COLO668 (cell line): ENCODE results near the gene MOSPD2.

ENCODE experiments used
- DNase-seq: peaks from one replicate; lab custom pipeline; 2025; ENCODE audit not compliant: unreplicated experiment; lab: John Stamatoyannopoulos, UW

The MOSPD2 gene

GRCh38 chrX:14872851-14873675 is at the start of gene MOSPD2, which contains the start of gene FANCB:
Gene MOSPD2 (plus strand): TSS chrX:14873421. CDS start chrX:14873529, 108 bp downstream.
Gene FANCB (minus strand): TSS chrX:14873069. CDS start chrX:14865510, 7,559 bp downstream.
- DNase-seq = peak; percentile 97

DNA sequence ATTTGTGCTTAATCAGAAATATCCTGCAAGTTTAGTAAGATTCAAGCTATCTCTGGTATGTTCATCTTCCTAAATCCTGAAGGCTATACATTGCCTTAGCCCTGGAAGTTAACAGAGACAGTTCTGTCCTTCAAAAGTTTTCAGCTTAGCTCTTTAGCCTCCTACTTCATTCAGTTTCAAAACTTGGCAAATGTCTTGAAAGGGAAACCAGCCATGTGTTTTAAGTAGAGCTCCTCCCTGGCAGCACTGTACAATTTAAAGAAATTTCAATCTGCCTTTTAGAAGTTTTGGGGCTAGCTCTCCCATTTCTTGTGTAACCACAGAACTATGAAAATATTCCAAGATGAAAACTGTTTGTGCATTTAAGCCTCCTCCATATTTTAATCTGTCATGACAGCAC is 47.4 kb upstream of the MOSPD2 start:
- no peak for DNase-seq

- DNase-seq = no peak
Observed at GRCh38 chrX:14826319-14826718, 46.9 kb upstream of the MOSPD2 start.

- DNase-seq = no peak
Observed at GRCh38 chrX:14829643-14830042, 43.6 kb upstream of the MOSPD2 start.

GRCh38 chrX:14832151-14832550 is 41.1 kb upstream of the MOSPD2 start:
- no peak for DNase-seq

DNA sequence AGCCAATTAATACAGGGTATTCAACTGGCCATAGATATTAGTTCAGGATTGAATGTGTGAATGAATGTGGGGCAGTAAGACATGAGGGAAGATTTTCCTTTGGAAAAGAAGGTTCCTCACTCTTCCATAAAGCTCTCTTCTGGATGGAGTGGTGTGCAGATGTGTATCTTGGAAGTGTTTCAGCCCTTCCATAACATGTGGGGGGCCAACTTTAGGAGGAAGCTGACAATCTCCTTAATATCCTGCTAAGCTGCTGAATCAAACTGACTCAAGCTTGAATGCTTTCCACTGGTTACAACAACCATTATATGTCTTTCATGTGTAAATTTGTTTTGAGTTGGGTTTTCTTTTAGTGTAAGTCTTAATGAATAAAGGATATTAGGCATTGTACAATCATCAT is 40.6 kb upstream of the MOSPD2 start:
- DNase-seq = no peak

DNA sequence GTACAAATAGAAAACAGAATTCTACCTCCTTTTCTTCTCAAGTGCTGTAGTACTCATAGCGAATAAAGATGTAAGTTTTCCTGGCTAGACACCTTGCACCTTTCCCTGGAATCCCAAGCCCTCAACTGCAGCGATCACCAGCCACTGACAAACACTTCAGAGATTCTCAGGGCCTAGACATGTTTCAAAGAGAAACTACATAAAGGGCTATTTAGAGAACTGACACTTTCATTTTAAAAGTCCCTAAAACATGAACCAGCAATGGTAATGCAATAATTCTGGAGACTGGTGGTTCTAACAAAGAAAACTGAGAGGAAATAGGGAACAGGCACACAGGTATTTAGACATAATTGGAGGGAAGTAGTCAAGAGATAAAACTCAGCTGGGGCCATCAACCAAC is 36.1 kb upstream of the MOSPD2 start:
- no peak for DNase-seq

GRCh38 chrX:14843666-14844065 is 29.6 kb upstream of the MOSPD2 start:
- no peak for DNase-seq

DNA sequence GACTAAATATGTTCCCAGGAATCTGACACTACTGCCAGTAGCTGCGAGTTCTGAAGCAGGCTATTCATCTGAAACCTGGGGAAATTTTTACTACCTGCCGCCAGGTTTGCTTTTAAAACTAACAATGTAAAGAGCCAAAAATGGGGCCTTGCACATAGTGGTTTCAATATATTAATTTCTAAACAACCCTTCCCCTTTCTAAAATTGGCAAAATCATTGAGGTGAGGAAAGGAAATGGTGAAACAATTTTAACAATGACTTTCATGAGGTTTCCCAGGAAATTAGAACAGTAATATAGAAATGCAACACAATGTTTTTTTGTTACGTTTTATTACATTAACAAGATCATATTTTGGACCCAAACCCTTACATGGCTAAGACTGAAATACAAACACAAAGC is 21.7 kb upstream of the MOSPD2 start:
- no peak for DNase-seq

- no peak for DNase-seq
Observed at GRCh38 chrX:14864631-14865030, 8.6 kb upstream of the MOSPD2 start.

DNA sequence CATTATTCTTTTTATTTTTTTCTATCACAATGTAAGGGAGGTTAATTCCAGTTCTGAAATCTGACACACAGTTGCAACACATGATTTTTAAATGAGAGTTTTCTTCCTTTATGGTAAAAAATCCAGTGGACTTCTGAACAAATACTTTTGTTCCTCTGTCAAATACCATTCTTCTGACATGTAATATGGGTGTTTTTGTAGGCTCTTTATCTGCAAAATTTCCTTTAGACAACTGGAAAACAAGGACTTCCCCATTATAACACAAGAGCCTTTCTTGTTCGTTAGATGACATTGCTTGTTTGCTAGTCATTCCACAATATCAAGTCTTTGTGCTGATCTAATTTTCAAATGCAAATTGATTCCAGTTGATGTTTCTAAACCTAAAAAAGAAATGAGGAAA is 8.0 kb upstream of the MOSPD2 start:
- DNase-seq = no peak

GRCh38 chrX:14871767-14872166 is 1.5 kb upstream of the MOSPD2 start:
- no peak for DNase-seq

DNA sequence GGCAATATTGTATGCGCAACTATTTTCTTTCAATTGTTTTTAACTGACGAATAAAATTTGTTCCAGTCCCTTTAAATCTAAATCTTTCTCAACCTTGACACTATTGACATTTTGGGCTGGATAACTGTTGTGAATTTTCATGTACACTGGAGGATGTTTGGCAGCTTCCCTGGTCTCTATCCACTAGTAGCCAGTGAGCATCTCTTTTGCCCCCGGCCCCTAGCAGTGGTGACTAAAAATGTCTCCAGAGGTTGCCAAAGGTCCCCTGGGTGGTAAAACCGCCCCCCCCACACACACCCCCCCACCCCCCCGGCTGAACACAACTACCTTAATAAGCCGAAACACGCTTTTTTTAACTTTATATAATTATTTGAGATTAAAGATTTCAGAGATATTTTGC is 866 bp upstream of the MOSPD2 start:
- DNase-seq = peak; percentile 1

- no peak for DNase-seq
Observed at GRCh38 chrX:14873676-14874049, 442 bp downstream of the MOSPD2 start.

GRCh38 chrX:14875624-14876023 is 2.4 kb downstream of the MOSPD2 start:
- no peak for DNase-seq

DNA sequence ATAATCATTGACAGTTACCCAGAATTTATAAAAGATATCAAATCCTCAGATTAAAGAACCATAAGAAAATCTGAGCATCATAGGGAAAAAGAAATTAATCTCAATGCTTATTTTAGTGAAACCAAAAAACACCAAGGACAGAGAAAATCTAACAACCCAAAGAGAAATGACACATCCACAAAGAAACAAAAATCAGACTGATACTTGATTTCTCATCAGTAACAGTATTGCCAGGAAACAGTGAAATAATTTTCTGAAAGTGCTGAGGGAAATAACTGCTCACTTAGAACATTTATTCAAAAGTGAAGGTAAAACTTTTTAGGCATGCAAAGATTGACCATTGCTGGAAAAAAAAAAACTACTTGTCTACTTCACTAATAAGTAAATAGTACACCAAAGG is 10.6 kb downstream of the MOSPD2 start:
- no peak for DNase-seq

DNA sequence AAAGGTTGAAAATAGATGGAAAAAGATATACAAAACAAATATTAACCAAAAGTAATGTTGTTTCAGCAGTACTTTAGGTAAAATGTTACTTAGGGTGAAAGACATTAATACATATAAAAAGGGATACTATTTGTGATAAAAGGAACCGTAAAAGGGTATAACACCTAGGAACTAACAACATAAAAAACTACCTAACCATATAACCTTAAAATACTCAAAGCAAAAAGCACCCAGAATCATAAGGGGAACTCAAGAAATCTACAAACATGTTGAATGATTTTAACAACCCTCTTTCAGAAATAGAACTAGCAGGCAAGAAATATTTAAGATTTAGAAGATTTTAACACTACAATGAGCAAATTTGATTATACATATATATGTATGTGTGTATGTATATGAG is 11.5 kb downstream of the MOSPD2 start:
- no peak for DNase-seq

- DNase-seq = no peak
Observed at GRCh38 chrX:14886252-14886651, 13.0 kb downstream of the MOSPD2 start.

- DNase-seq = no peak
Observed at GRCh38 chrX:14896273-14896672, 23.1 kb downstream of the MOSPD2 start.

DNA sequence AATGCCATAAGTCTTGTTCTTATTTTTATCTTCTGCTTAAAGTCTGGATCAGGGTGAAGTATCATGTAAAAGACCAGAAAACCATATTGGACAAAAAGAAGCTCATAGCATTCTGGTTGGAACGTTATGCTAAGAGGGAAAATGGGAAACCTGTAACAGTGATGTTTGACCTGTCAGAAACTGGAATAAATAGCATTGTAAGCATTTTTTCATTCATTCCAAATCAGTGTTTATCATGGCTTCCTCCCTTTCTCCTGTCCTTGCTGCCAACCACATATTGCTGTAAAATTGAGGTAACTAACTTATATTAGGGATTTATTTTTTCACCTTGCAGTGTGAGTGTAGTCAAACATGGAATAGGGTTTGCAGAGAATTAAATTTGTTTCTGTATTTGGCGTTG is 23.8 kb downstream of the MOSPD2 start:
- DNase-seq = no peak

GRCh38 chrX:14899607-14900006 is 26.4 kb downstream of the MOSPD2 start:
- DNase-seq = no peak

DNA sequence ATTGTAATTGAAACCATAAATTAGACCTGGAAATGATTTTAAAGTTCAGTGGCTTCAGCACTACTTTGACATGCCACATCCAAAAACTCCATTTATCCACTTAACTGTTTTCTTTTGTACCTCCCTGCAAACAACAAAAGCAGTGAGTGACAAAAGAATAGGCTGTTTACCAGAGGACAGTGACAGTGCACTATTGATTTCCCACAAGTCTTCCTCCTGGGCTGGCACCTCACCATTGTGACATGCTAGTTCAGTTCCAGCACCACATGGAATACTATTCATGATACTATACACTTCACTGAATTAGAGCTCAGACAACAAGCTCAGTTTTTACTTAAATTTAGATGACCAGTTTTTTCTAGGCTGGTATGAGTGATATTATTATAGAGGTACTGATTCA is 29.3 kb downstream of the MOSPD2 start:
- DNase-seq = no peak

DNA sequence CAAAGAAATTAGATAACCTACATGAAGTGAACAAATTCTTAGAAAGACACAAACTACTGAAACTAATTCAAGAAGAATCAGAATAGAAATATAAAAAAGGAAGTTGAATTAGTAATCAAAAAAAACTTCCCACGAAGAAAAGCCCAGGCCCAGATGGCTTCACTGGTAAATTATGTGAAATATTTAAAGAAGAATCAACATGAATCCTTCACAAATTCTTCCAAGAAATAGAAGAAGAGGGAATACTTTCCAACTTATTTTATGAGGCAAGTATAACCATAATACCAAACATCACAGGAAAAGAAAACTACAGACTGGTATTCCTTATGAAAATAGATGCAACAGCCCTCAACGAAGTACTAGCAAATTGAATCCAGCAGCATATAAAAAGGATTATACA is 30.7 kb downstream of the MOSPD2 start:
- no peak for DNase-seq
